ENCODE data around the gene ABTB2.
"Not testable (repeated sequence)": the region's sequence is repeated elsewhere in the genome, so short reads cannot be mapped to it uniquely, and the experiment has no call there.

The ABTB2 gene

GRCh38 chr11:34357701-34358257, at the start of gene ABTB2:
ABTB2 (minus strand) TSS chr11:34358010.
- peak; percentile 97 for DNase-seq

DNA sequence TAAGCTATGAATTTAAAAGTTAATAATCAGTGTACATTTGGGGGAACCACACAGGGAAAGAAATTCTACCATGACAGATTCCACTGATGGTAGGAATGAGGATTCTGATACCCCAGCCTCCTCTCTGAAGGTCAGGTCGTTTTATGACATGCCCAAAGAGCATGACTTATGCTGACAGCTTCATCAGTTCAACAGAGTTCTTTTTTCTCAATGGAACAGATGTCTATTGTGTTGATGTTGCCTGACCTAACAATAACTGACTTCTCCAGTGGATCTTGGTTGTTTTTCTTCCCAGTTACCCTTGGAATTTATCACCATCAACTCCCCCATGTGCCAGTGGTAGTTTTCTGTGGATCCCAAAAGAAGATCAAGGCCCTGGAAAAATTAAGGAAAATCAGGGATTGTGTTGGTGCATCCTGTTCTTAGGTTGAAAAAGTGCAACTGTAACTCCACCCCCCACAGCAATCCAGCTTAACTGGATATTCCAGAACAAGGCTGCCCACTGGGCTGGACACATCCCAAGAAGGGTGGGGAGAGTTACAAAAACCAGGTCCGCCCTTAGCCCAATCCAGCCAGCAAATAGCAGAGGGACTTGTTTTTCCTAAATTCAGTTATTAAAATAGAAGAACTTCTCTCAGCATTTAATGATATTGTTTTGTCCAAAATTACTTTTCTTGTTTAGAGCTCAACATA, 49.5 kb upstream of the ABTB2 start:
- no peak for DNase-seq

DNA sequence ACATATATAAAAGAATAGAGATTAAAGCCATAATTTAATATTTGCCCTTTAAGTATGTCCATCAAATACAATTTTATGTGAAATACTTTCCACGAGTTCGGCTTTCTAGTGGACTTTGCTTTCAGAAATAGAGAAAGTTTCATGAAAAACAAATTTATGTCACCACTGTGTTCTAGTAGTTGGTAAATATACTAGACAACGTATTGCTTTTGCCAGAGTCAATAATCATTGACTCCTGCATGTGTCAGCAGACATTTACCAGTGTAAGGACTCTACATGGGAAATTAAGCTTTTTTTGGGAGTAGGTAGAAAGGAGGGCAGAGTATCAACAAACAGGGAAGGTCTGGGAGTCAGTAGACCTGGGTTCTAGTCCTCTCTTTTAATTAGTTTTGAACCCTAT, 48.6 kb upstream of the ABTB2 start:
- no peak for DNase-seq

DNA sequence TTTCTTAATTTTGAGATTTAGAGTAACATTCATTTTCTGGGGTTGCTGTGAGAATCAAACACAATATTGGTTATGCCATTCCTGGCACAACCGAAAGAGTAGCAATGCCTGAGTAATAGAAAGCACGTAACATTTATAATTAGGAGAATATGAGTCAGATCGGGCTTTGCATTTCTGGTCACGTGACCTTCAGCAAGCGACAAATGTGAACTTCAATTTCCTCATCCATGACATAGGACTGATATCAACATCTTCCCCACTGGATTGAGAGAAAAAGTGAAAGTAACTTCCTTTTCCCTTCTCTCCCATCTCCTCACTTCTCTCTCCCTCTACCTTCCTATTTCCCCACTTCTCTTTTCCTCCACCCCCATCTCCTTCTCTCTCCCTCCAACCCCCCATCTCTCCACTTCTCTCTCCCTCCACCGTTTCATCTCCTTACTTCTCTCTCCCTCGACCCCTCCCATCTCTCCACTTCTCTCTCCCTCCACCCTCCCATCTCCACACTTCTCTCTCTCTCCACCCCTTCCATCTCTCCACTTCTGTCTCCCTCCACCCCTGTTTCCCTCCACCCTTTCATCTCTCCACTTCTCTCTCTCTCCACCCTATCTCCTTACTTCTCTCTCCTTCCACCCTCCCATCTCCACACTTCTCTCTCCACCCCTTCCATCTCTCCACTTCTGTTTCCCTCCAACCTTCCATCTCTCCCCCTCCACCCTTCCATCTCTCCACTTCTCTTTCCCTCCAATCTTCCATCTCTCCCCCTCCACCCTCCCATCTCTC, 47.5 kb upstream of the ABTB2 start:
- DNase-seq: no peak

- DNase-seq: no peak
These were observed 46.5 kb upstream of the ABTB2 start for GRCh38 chr11:34404280-34404679.

DNA sequence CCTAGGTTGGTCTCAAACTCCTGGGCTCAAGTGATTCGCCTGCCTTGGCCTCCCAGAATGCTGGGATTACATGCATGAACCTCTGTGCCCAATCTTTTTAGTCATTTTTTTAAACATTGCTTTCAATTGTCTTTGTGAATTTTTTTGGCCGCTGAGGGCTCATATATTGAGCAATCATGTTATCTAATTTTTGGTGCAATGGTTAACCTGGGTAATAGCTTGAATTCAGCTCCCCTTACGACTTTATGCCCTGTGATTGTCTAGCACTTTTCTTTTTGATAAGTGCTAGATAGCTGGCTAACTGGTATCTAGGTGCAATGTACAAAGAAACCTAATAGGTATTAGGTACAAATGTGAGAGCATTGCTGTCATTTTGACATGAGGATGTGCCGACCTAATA, 45.6 kb upstream of the ABTB2 start:
- no peak for DNase-seq

GRCh38 chr11:34397811-34398210, 40.0 kb upstream of the ABTB2 start:
- DNase-seq: no peak

DNA sequence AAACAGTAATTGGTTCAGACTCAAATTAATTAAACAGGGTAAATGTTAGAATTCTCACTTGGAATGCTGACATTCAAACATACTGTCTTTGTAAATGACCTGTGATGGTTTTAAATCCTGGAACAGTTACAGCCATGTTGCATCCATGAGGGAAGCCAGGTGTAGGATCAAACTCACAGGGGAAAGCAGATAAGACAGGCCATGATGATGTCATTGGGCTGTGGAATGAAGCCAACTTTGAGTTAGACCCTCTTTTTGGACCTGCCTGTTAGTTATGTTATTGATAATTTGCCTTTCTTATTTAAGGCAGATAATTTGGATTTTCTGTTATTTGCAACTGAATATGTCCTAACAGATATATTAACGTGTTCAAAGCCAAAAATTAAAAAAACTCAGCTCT, 39.3 kb upstream of the ABTB2 start:
- no peak for DNase-seq

- DNase-seq: no peak
These were observed 38.2 kb upstream of the ABTB2 start for GRCh38 chr11:34395916-34396550.

- DNase-seq: no peak
These were observed 37.0 kb upstream of the ABTB2 start for GRCh38 chr11:34394771-34395300.

DNA sequence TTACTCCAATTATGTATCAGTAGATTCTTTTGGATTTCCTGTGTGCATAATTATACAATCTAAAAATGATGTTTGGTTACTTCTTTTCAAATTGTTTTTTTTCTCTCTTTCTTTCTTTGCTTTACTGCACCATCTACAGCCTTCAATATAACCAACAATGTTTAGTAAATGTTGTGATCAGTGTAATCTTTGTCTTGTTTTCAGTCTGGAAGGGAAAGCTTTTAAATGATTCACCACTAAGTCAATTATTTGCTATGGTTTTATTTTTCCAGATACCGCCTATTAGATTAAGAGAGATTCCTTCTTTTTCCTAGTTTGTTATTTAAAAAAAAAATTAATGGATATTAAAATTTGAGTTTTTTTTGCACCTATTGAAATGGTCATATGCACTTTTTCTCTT, 29.8 kb upstream of the ABTB2 start:
- no peak for DNase-seq

GRCh38 chr11:34386356-34386755, 28.5 kb upstream of the ABTB2 start:
- DNase-seq: not testable (repeated sequence)

GRCh38 chr11:34382532-34383276, 24.9 kb upstream of the ABTB2 start:
- no peak for DNase-seq

GRCh38 chr11:34381775-34382174, 24.0 kb upstream of the ABTB2 start:
- DNase-seq: no peak

GRCh38 chr11:34380696-34381095, 22.9 kb upstream of the ABTB2 start:
- DNase-seq: no peak

DNA sequence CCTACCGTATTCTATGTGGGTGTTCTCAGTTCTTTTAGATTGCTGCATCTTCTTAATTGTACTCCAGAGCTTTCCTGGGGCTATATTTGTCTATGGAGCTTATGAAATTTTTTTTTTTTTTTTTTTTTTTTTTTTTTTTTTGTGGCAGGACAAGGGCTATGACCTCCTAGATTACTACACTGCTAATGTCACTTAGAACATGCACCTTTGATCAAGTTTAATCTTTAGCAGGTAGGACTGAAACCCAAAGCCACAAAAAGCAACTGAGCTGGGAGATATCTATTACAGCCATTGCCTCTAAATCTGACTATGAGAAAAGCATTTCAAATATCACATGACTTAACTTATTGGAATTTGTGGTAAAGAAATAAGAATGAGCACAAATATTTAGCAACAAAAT, 21.7 kb upstream of the ABTB2 start:
- no peak for DNase-seq

DNA sequence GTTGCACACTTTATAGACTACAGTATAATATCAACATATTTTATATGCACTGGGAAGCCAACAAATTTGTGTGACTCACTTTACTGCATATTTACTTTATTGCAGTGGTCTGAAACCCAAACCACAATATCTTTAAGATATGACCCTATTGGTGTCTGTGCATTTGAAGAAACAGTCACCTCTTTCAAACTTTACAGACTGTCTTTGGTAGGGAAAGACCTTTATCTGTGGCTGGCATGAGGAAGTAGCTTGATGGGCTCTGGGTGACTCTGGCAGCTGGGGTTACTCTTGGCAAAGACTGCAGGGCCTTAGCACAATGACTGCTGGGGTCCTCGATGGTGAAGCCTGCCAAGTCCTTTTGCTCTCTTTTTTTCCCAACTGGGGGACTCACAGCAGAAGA, 21.3 kb upstream of the ABTB2 start:
- DNase-seq: no peak

DNA sequence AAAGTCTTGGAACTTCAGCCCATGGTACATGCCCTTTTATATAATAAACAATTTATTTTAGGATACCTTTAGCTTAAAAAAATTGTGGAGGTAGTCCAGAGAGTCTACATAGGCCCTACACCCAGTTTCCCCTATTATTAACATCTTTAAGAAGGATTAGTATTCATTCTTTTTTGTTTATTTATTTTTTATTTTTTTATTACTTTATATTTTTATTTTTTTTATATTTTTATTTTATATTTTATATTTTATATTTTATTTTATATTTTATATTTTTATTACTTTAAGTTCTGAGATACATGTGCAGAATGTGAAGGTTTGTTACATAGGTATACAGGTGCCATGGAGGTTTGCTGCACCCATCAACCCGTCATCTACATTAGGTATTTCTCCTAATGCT, 15.9 kb upstream of the ABTB2 start:
- DNase-seq: no peak

DNA sequence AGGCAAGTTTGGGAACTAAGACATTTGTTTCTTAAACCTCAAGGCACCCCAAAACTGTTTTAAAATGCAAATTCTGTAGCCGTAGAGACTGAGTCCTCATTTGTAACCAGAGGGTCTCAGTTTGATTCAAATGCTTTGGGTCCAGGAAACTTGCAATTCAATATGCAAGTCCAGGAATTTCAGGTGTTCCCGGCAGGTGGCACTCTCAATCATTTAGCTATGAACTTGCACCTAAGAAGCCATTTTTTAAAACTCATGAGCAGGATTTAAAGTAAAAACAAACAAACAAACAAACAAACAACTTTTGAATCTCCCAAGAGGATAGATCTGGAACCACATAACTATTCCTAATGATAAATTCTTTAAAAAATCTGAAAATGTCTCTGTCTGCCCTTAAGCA, 8.7 kb upstream of the ABTB2 start:
- no peak for DNase-seq

- DNase-seq: no peak
These were observed 6.3 kb upstream of the ABTB2 start for GRCh38 chr11:34364102-34364501.

- DNase-seq: no peak
These were observed 5.7 kb upstream of the ABTB2 start for GRCh38 chr11:34363363-34364084.

GRCh38 chr11:34360046-34360445, 2.2 kb upstream of the ABTB2 start:
- DNase-seq: no peak
